MM.1S (cell line): ENCODE results near the gene HELZ.

Source experiments
- EZH2phosphoT487 ChIP-seq: fragments of 300-600 bp; sonication (generic); IDR thresholded peaks from 2 replicates; pipeline ENCODE4 v1.6.1; 2018; ENCODE audit warnings: antibody characterized with exemption, low read length
- TF ChIP-seq, protein P1 (sequence below): fragments of 300-600 bp; sonication (generic); IDR thresholded peaks from 2 replicates; pipeline ENCODE4 v1.5.1; 2016; ENCODE audit warnings: antibody characterized with exemption, low read length, mixed read lengths

DNA sequence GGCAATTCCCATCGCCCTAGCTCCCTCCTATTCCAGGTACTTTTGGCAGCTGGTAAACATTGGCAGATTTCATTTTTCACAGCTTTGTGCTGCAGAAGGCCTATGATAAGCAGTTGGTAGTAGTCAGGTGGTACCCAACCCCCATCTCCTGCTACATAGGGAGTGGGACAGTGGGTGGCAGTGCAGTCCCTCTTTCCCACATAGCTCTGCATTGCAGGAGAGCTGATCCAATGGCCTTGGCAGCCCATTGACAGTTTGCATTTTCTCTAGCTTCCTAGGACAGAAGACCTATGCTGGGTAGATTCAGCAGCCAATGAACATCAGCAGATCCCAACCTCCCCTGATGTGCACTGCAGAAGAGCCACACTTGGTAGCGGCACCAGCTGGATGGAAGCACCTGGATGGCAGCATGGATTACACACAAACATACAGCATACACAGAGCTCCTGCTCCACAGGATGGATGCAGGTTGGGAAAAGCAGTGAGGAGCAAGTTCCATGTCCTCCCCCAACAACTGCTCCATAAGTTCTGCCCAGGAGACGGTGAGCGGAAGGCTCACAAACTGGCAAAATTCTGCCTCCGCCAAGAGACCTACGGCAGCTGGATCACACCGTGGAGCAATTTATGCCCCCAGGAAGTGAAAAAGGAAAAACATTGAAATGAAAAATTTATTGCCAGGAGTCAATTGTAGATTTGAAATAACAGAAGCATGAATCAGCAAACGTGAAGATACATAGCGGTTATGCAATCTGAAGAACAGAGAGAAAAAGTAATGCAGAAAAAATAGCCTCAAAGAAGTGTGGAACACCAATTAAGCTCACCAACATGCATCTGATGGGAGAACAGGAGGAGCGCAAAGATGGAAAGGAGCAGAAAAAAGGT, 105.0 kb downstream of the HELZ start:
- TF ChIP-seq, protein P1, sequence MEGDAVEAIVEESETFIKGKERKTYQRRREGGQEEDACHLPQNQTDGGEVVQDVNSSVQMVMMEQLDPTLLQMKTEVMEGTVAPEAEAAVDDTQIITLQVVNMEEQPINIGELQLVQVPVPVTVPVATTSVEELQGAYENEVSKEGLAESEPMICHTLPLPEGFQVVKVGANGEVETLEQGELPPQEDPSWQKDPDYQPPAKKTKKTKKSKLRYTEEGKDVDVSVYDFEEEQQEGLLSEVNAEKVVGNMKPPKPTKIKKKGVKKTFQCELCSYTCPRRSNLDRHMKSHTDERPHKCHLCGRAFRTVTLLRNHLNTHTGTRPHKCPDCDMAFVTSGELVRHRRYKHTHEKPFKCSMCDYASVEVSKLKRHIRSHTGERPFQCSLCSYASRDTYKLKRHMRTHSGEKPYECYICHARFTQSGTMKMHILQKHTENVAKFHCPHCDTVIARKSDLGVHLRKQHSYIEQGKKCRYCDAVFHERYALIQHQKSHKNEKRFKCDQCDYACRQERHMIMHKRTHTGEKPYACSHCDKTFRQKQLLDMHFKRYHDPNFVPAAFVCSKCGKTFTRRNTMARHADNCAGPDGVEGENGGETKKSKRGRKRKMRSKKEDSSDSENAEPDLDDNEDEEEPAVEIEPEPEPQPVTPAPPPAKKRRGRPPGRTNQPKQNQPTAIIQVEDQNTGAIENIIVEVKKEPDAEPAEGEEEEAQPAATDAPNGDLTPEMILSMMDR: no peak
- TF ChIP-seq EZH2phosphoT487: no peak
